Activated T-helper 1 cell treated with anti-CD3 and anti-CD28 coated beads, Interleukin-12 subunit alpha, Interleukin-12 subunit beta, Interleukin-2, Interleukin-4 antibody, amounts not matched to agents 30 ng/mL and 10 ng/mL and 1 ng/mL, durations not matched to agents 14 hours and 24 hours and 36 hours (primary cell): ENCODE measurements around the gene MXRA8. TPM values are rescaled to one million over a fixed set of nuclear protein-coding genes. Genes with fewer than 3 reads are reported as not detected.

Experiments used
- DNase-seq: peaks from one replicate; pipeline ENCODE4 v3.0.0; 2021; ENCODE audit warnings: low spot score
- H3K27ac Mint-ChIP-seq: one replicate; pipeline ENCODE4 v1.8.0; 2021; ENCODE audit warnings: mild to moderate bottlenecking, mixed read lengths
- H3K27me3 Mint-ChIP-seq: one replicate; pipeline ENCODE4 v1.8.0; 2022; ENCODE audit warnings: mild to moderate bottlenecking, moderate library complexity, mixed read lengths; ENCODE audit not compliant: insufficient read depth
- H3K36me3 Mint-ChIP-seq: one replicate; pipeline ENCODE4 v1.8.0; 2021; ENCODE audit warnings: low read depth, mixed read lengths
- H3K4me1 Mint-ChIP-seq: one replicate; pipeline ENCODE4 v1.8.0; 2021; ENCODE audit warnings: low read depth, mixed read lengths
- H3K4me3 Mint-ChIP-seq: one replicate; pipeline ENCODE4 v1.8.0; 2021; ENCODE audit warnings: mild to moderate bottlenecking, moderate library complexity, mixed read lengths
- H3K9me3 Mint-ChIP-seq: one replicate; pipeline ENCODE4 v1.8.0; 2021; ENCODE audit warnings: mixed read lengths
- intact Hi-C: fragments of 100-400 bp; cut with micrococcal nuclease; formaldehyde crosslinking; loops from one replicate; pipeline ENCODE4 v1.15.1; 2024
- total RNA-seq: library from RNA; stranded (reverse); gene quantifications from 2 replicates; pipeline ENCODE4 v1.2.3, GENCODE V29; 2022

Gene MXRA8
- total RNA-seq, 1 donor from 2014 or later: 0.18 TPM

GRCh38 chr1:1306070-1306660 is 52.2 kb downstream of the MXRA8 start:
- Mint-ChIP-seq H3K9me3 (no peaks in the 10 kb centered on the region), H3K4me3 (peak overlapping the region; percentile 88), H3K36me3 (no peaks in the 10 kb centered on the region), H3K27ac (peak overlapping the region; percentile 85), H3K4me1 (peaks cover 15% of the 10 kb centered on the region), H3K27me3 (no peaks in the 10 kb centered on the region)
- no peak for DNase-seq
- intact Hi-C loops: loop anchor here (5.0 kb wide), 6 partner anchors 34 to 349 kb away; partner anchors contain the start of genes ATAD3A, CCNL2, NOC2L and TNFRSF18

- intact Hi-C loops: loop anchor here (5.0 kb wide), 6 partner anchors 33 to 348 kb away; partner anchors contain the start of genes ATAD3A, CCNL2, NOC2L and TNFRSF18
- Mint-ChIP-seq H3K36me3 (no peaks in the 10 kb centered on the region), H3K4me1 (peaks cover 15% of the 10 kb centered on the region), H3K27ac (peak overlapping the region; percentile 85), H3K4me3 (peak overlapping the region; percentile 88), H3K27me3 (no peaks in the 10 kb centered on the region), H3K9me3 (no peaks in the 10 kb centered on the region)
- DNase-seq: peak; percentile 60
Observed at GRCh38 chr1:1305300-1306069, 52.9 kb downstream of the MXRA8 start.

- Mint-ChIP-seq H3K9me3 (no peaks in the 10 kb centered on the region), H3K36me3 (no peaks in the 10 kb centered on the region), H3K27me3 (no peaks in the 10 kb centered on the region), H3K27ac (peak overlapping the region; percentile 23), H3K4me3 (peak overlapping the region; percentile 88), H3K4me1 (peaks cover 15% of the 10 kb centered on the region)
- intact Hi-C loops: loop anchor here (5.0 kb wide), 6 partner anchors 32 to 347 kb away; partner anchors contain the start of genes ATAD3A, CCNL2, NOC2L and TNFRSF18
- DNase-seq: no peak
Observed at GRCh38 chr1:1304331-1305299, 53.7 kb downstream of the MXRA8 start.

GRCh38 chr1:1303736-1304135 is 54.6 kb downstream of the MXRA8 start:
- Mint-ChIP-seq H3K4me1 (peaks cover 15% of the 10 kb centered on the region), H3K4me3 (no peak overlapping the region), H3K27ac (no peak overlapping the region), H3K36me3 (no peaks in the 10 kb centered on the region), H3K27me3 (no peaks in the 10 kb centered on the region), H3K9me3 (no peaks in the 10 kb centered on the region)
- no peak for DNase-seq
- intact Hi-C loops: no loop called here

- no peaks in the 10 kb centered on the region for H3K9me3 Mint-ChIP-seq
- H3K36me3 Mint-ChIP-seq: no peaks in the 10 kb centered on the region
- intact Hi-C loops: no loop called here
- H3K4me1 Mint-ChIP-seq: peaks cover 15% of the 10 kb centered on the region
- no peak for DNase-seq
- H3K27me3 Mint-ChIP-seq: no peaks in the 10 kb centered on the region
- H3K27ac Mint-ChIP-seq: no peak overlapping the region
- H3K4me3 Mint-ChIP-seq: no peak overlapping the region
Observed at GRCh38 chr1:1302951-1303509, 55.3 kb downstream of the MXRA8 start.

Other genes with a start within 250 kb of the MXRA8 start
- 30.0 and 30.3 TPM in 2 replicates for gene C1orf159, start 242.5 kb downstream of the MXRA8 start, total RNA-seq
- gene TTLL10, start 184.7 kb downstream of the MXRA8 start, total RNA-seq: 0.10 and 0.15 TPM in 2 replicates
- 350 and 356 TPM in 2 replicates for gene TNFRSF18, start 152.0 kb downstream of the MXRA8 start, total RNA-seq
- 788 and 811 TPM in 2 replicates for gene TNFRSF4, start 144.4 kb downstream of the MXRA8 start, total RNA-seq
- 202 TPM in 2 replicates for gene SDF4, start 126.6 kb downstream of the MXRA8 start, total RNA-seq
- gene B3GALT6, start 126.3 kb downstream of the MXRA8 start, total RNA-seq: 45.9 and 46.3 TPM in 2 replicates
- gene C1QTNF12, start 111.8 kb downstream of the MXRA8 start, total RNA-seq: 2.2 and 4.1 TPM in 2 replicates
- gene UBE2J2, start 84.7 kb downstream of the MXRA8 start, total RNA-seq: 95.6 and 99.5 TPM in 2 replicates
- gene SCNN1D, start 78.1 kb downstream of the MXRA8 start, total RNA-seq: 2.5 TPM in 2 replicates
- gene ACAP3, start 50.6 kb downstream of the MXRA8 start, total RNA-seq: 47.7 and 55.1 TPM in 2 replicates
- gene PUSL1, start 50.0 kb downstream of the MXRA8 start, total RNA-seq: 34.6 and 36.8 TPM in 2 replicates
- 144 and 147 TPM in 2 replicates for gene INTS11, start 33.9 kb downstream of the MXRA8 start, total RNA-seq
- 13.6 and 14.6 TPM in 2 replicates for gene CPTP, start 33.8 kb downstream of the MXRA8 start, total RNA-seq
- 0.22 and 0.34 TPM in 2 replicates for gene TAS1R3, start 27.3 kb downstream of the MXRA8 start, total RNA-seq
- 66.5 and 72.2 TPM in 2 replicates for gene DVL1, start 9.1 kb downstream of the MXRA8 start, total RNA-seq
- 147 and 148 TPM in 2 replicates for gene AURKAIP1, start 16.7 kb upstream of the MXRA8 start, total RNA-seq
- 138 and 139 TPM in 2 replicates for gene CCNL2, start 40.8 kb upstream of the MXRA8 start, total RNA-seq
- 184 and 205 TPM in 2 replicates for gene MRPL20, start 48.7 kb upstream of the MXRA8 start, total RNA-seq
- 0.10 TPM in 1 of 2 replicates, not detected in the other for gene ANKRD65, start 62.7 kb upstream of the MXRA8 start, total RNA-seq
- gene VWA1, start 77.1 kb upstream of the MXRA8 start, total RNA-seq: 5.5 and 5.8 TPM in 2 replicates
- 0.57 and 1.0 TPM in 2 replicates for gene ATAD3C, start 91.1 kb upstream of the MXRA8 start, total RNA-seq
- gene ATAD3B, start 113.2 kb upstream of the MXRA8 start, total RNA-seq: 106 and 113 TPM in 2 replicates
- 108 TPM in 2 replicates for gene ATAD3A, start 153.6 kb upstream of the MXRA8 start, total RNA-seq
- 0.41 and 1.0 TPM in 2 replicates for gene TMEM240, start 182.1 kb upstream of the MXRA8 start, total RNA-seq
- 135 and 137 TPM in 2 replicates for gene SSU72, start 216.3 kb upstream of the MXRA8 start, total RNA-seq
- 14.6 and 14.9 TPM in 2 replicates for gene FNDC10, start 241.6 kb upstream of the MXRA8 start, total RNA-seq